ENCODE results near the gene HPGDS. TPM values are rescaled to one million over a fixed set of nuclear protein-coding genes. Genes with fewer than 3 reads are reported as not detected.

The HPGDS gene
- total and polyA plus RNA-seq, 10 of the 15 experiments (the other 5 are each of a cell fraction or from before 2014, with no cell fraction given), result not detected

GRCh38 chr4:94329933-94330332 lies 12.7 kb downstream of the HPGDS start:
- 0% methylated on average over 1 of the region's 1 CpG for WGBS (ENCODE audit: insufficient coverage, insufficient replicate concordance, low lambda C conversion rate, missing lambda C conversion rate)
- POLR2A ChIA-PET, result no interaction called here
- Histone ChIP-seq H3K36me3 (ENCODE audit: control insufficient read depth in 2 of 2, insufficient read depth in 2 of 2, low read length in 1 of 2) (no peaks in the 10 kb centered on the region), H3K9ac (ENCODE audit: control insufficient read depth, insufficient read depth, low read length) (no peak overlapping the region), H3K4me2 (ENCODE audit: control insufficient read depth, insufficient read depth) (no peak overlapping the region), H3K27me3 (replicated peaks in 1 of 2; ENCODE audit: control insufficient read depth in 2 of 2, insufficient read depth in 2 of 2, low read length in 1 of 2) (no peaks in the 10 kb centered on the region), H3K9me3 (replicated peaks; ENCODE audit: control insufficient read depth, insufficient read depth, low read length) (peaks cover 2% of the 10 kb centered on the region; the same call in 2 of the 3 replicates), H3K27ac (ENCODE audit: control insufficient read depth, insufficient read depth) (no peak overlapping the region), H3K4me1 (ENCODE audit: control insufficient read depth, insufficient read depth, low read length) (no peaks in the 10 kb centered on the region), H2AFZ (ENCODE audit: control insufficient read depth, low read depth, low read length) (no peak overlapping the region), H3K4me3 (no peak overlapping the region), H3K79me2 (ENCODE audit: control insufficient read depth, insufficient read depth, low read length) (no peaks in the 10 kb centered on the region), H4K20me1 (ENCODE audit: control insufficient read depth, insufficient read depth) (no peaks in the 10 kb centered on the region)
- RAD21 ChIA-PET (ENCODE audit: unreplicated experiment), result no interaction called here
- intact Hi-C loops (cut with micrococcal nuclease; ENCODE audit: unreplicated experiment) (no loop called here), in situ Hi-C loops (cut with MboI) (no loop called here)
- no peak for DNase-seq (ENCODE audit: low read depth, low spot score)
- FAIRE-seq, result no peak
- SMC1A ChIA-PET (ENCODE audit: uncharacterized antibody, unreplicated experiment), result interaction anchor here (1.3 kb wide), 1 partner anchor 13 kb away, joined by 3 read pairs; no protein-coding TSS in a partner anchor
- CTCF ChIA-PET, result interaction anchor here (1.4 kb wide), 1 partner anchor 28 kb away, joined by 3 read pairs; no protein-coding TSS in a partner anchor
- no TSS peak for BruUV-seq (replicated peaks)
- ATAC-seq, result no peak
- TF ChIP-seq HDAC2 (IDR thresholded peaks at IDR 0.05), result no peak
- no peak for TF ChIP-seq MLLT1 (IDR thresholded peaks at IDR 0.05)
- no peak for TF ChIP-seq ZNF384 (IDR thresholded peaks at IDR 0.05; ENCODE audit: borderline replicate concordance, low read depth, low read length)
- no peak for TF ChIP-seq REST (IDR thresholded peaks at IDR 0.05; ENCODE audit: low read depth, low read length)
- no peak for TF ChIP-seq ATF3 (IDR thresholded peaks at IDR 0.05; ENCODE audit: borderline replicate concordance, extremely low read depth, low read depth, low read length)
- no peak for TF ChIP-seq TARDBP (IDR thresholded peaks at IDR 0.05; ENCODE audit: borderline replicate concordance)
- no peak for TF ChIP-seq IRF5 (IDR thresholded peaks at IDR 0.05; ENCODE audit: borderline replicate concordance)
- no peak for TF ChIP-seq TAF1 (IDR thresholded peaks at IDR 0.05; ENCODE audit: borderline replicate concordance, low read depth, low read length)
- TF ChIP-seq BHLHE40 (IDR thresholded peaks at IDR 0.05; ENCODE audit: borderline replicate concordance in 1 of 2, low read depth in 2 of 2, low read length in 1 of 2), result no peak
- no peak for TF ChIP-seq SPI1 (IDR thresholded peaks at IDR 0.05; ENCODE audit: borderline replicate concordance, insufficient read depth, low read depth, low read length)
- TF ChIP-seq KAT2A (conservative IDR thresholded peaks at IDR 0.05; ENCODE audit: control insufficient read depth, low read depth, low read length), result no peak
- TF ChIP-seq RELA (IDR thresholded peaks at IDR 0.05; ENCODE audit: borderline replicate concordance, partially characterized antibody), result no peak
- TF ChIP-seq TCF7 (IDR thresholded peaks at IDR 0.05; ENCODE audit: borderline replicate concordance), result no peak
- TF ChIP-seq RUNX3 (IDR thresholded peaks at IDR 0.05; ENCODE audit: low read length), result no peak
